Germinal center (tissue), 1 donor: ENCODE data around the gene PCDHGA4.
"Not testable (repeated sequence)": the region's sequence is repeated elsewhere in the genome, so short reads cannot be mapped to it uniquely, and the experiment has no call there.

Experiments used
- DNase-seq: peaks from one replicate; pipeline ENCODE4 v3.0.0; 2012; ENCODE audit warnings: mixed read lengths, low spot score

The PCDHGA4 gene

GRCh38 chr5:141349917-141350619 lies 4.8 kb upstream of the PCDHGA4 start, which contains the start of gene PCDHGB1:
Gene PCDHGB1 (plus strand): TSS chr5:141350099. CDS start chr5:141350261, 162 bp downstream.
- peak; percentile 74 for DNase-seq

DNA sequence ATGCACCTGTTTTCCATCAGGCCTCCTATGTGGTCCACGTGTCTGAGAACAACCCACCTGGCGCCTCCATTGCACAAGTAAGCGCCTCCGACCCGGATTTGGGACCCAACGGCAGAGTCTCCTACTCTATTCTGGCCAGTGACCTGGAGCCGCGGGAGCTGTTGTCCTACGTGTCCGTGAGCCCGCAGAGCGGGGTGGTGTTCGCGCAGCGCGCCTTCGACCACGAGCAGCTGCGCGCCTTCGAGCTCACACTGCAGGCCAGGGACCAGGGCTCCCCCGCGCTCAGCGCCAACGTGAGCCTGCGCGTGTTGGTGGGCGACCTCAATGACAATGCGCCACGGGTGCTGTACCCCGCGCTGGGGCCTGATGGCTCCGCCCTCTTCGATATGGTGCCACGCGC lies 3.2 kb upstream of the PCDHGA4 start:
- DNase-seq: no peak

- no peak for DNase-seq
Measured at GRCh38 chr5:141355641-141356040, 820 bp downstream of the PCDHGA4 start.

GRCh38 chr5:141356133-141356532 lies 1.3 kb downstream of the PCDHGA4 start:
- DNase-seq: no peak

DNA sequence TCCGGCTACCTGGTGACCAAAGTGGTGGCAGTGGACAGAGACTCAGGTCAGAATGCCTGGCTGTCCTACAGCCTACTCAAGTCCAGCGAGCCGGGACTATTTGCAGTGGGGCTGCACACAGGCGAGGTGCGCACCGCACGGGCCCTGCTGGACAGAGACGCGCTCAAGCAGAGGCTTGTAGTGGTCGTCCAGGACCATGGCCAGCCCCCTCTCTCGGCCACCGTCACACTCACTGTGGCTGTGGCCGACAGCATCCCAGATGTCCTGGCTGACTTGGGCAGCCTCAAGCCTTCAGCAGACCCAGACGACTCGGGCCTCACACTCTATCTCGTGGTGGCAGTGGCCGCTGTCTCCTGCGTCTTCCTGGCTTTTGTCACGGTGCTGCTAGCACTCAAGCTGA lies 2.1 kb downstream of the PCDHGA4 start:
- DNase-seq: no peak

- DNase-seq: peak; percentile 70
Measured at GRCh38 chr5:141359790-141360426, 5.1 kb downstream of the PCDHGA4 start, which contains the start of gene PCDHGB2. Gene PCDHGB2 (plus strand): TSS chr5:141359994. CDS start chr5:141360136, 142 bp downstream.

DNA sequence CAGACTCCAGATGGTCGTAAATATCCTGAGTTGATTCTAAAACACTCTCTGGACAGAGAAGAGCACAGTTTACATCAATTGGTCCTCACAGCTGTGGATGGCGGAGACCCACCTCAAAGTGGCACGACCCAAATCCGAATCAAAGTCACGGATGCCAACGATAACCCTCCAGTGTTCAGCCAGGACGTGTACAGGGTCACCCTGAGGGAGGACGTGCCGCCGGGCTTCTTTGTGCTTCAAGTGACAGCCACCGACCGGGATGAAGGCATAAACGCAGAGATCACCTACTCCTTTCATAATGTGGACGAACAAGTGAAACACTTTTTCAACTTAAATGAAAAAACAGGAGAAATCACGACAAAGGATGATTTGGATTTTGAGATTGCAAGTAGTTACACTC lies 5.9 kb downstream of the PCDHGA4 start:
- no peak for DNase-seq

GRCh38 chr5:141362719-141363118 lies 7.9 kb downstream of the PCDHGA4 start:
- peak; percentile 27 for DNase-seq

DNA sequence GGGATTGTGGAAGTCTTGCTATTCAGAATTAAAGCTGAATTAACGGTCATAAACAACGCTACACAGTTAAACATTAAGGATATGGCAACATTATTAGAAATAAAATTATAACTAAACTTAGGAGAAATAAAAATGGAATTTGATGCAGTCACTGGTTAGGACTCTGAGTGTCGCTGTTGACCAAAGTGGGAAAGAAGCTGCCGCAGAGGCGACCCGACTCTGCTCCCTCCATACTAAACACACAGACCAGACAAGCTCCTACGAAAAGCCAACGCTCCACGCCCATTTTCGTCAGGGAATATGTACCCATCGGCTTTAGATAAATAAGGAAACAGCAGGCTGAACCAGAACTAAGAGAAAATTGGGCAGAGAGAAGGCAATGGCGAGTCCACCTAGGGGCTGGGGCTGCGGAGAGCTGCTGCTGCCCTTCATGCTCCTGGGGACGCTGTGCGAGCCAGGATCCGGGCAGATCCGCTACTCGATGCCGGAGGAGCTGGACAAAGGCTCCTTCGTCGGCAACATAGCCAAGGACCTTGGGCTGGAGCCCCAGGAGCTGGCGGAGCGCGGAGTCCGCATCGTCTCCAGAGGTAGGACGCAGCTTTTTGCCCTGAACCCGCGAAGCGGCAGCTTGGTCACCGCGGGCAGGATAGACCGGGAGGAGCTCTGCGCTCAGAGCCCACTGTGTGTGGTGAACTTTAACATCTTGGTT lies 9.3 kb downstream of the PCDHGA4 start, which contains the start of gene PCDHGA5:
Gene PCDHGA5 (plus strand): TSS at position 211 of the 709 bp plus-strand sequence. CDS start 169 bp downstream, at position 380.
- no peak for DNase-seq

DNA sequence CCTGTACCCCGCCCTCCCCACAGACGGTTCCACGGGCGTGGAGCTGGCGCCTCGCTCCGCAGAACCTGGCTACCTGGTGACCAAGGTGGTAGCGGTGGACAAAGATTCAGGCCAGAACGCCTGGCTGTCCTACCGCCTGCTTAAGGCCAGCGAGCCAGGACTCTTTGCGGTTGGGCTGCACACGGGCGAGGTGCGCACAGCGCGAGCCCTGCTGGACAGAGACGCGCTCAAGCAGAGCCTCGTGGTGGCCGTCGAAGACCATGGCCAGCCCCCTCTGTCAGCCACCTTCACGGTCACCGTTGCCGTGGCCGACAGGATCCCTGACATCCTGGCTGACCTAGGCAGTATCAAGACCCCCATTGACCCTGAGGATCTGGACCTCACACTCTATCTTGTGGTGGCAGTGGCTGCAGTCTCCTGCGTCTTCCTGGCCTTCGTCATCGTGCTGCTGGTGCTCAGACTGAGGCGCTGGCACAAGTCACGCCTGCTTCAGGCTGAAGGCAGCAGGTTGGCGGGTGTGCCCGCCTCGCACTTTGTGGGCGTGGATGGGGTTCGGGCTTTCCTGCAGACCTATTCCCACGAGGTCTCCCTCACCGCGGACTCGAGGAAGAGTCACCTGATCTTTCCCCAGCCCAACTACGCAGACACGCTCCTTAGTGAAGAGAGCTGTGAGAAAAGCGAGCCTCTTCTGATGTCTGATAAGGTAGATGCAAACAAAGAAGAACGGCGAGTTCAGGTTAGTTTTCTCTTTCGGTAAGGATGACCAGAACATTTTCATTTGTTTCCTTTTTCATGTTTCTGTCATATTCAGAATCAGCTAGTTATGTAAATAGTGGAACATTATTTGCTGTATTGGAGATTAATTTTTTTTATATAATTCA lies 11.4 kb downstream of the PCDHGA4 start:
- no peak for DNase-seq

- peak; percentile 63 for DNase-seq
Measured at GRCh38 chr5:141369994-141370848, 15.4 kb downstream of the PCDHGA4 start, which contains the start of gene PCDHGB3. Gene PCDHGB3 (plus strand): TSS chr5:141370242. CDS start chr5:141370395, 153 bp downstream.

- no peak for DNase-seq
Measured at GRCh38 chr5:141371572-141372475, 17.0 kb downstream of the PCDHGA4 start.

DNA sequence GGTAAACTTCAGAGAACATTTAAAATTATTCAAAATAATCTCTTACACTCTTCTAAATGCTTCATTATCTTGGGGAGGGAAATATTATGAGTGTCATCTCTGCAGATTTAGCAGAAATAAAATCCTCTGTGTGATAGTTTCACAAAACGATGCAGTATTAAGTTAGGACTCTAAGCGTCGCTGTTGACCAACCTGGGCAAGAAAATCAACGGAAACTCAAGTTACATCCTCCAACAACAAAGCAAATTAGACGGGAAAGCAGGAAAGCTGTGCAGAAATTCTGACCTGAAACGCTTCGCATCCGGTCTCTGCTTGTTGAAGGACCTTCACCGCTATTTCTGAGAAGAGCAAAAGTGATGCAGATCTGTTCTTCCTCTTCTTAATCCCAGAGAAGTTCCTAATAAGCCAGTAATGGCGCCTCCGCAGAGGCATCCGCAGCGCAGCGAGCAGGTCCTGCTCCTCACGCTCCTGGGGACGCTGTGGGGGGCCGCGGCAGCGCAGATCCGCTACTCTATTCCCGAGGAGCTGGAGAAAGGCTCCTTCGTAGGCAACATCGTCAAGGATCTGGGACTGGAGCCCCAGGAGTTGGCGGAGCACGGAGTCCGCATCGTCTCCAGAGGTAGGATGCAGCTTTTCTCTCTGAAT lies 19.0 kb downstream of the PCDHGA4 start, which contains the start of gene PCDHGA6:
Gene PCDHGA6 (plus strand): TSS at position 219 of the 645 bp plus-strand sequence. CDS start 193 bp downstream, at position 412.
- DNase-seq: no peak

GRCh38 chr5:141374627-141375026 lies 19.8 kb downstream of the PCDHGA4 start:
- DNase-seq: no peak

DNA sequence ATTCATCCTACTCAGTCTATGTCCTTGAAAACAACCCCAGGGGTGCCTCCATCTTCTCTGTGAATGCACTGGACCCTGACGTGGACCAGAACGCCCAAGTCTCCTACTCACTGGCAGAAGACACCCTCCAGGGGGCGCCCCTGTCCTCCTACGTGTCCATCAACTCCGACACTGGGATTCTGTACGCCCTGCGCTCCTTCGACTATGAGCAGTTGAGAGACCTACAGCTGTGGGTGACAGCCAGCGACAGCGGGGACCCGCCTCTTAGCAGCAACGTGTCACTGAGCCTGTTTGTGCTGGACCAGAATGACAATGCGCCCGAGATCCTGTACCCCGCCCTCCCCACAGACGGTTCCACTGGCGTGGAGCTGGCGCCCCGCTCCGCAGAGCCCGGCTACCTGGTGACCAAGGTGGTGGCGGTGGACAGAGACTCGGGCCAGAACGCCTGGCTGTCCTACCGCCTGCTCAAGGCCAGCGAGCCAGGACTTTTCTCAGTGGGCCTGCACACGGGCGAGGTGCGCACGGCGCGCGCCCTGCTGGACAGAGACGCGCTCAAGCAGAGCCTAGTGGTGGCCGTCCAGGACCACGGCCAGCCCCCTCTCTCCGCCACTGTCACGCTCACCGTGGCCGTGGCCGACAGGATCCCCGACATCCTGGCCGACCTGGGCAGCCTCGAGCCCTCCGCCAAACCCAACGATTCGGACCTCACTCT lies 20.8 kb downstream of the PCDHGA4 start:
- not testable (repeated sequence) for DNase-seq

GRCh38 chr5:141382469-141383294 lies 27.9 kb downstream of the PCDHGA4 start, which contains the start of gene PCDHGA7:
Gene PCDHGA7 (plus strand): TSS chr5:141382742. CDS start chr5:141382900, 158 bp downstream.
- peak; percentile 24 for DNase-seq

DNA sequence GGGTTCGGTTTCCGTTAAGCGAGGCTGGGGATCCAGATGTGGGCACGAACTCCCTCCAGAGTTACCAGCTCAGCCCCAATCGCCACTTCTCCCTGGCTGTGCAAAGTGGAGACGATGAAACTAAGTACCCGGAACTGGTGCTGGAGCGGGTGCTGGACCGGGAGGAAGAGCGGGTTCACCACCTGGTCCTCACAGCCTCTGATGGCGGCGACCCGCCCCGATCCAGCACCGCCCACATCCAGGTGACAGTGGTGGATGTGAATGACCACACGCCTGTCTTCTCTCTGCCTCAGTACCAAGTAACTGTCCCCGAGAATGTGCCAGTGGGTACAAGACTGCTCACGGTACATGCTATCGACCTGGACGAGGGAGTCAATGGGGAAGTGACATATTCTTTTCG lies 28.5 kb downstream of the PCDHGA4 start:
- DNase-seq: no peak
